NB4 (cell line): ENCODE data around the gene DLG1.

Experiments
- MYC ChIP-seq: IDR thresholded peaks from 2 replicates; pipeline ENCODE4 v1.6.1; 2011; ENCODE audit warnings: low read depth, low read length
- POLR2A ChIP-seq: IDR thresholded peaks from 2 replicates; pipeline ENCODE4 v1.6.1; 2011; ENCODE audit warnings: mild to moderate bottlenecking; ENCODE audit not compliant: insufficient read length; ENCODE audit errors: extremely low read depth
- TF ChIP-seq, protein P1 (sequence below): IDR thresholded peaks from one replicate; pipeline ENCODE4 v1.5.1; 2012; ENCODE audit warnings: low read depth, low read length
- TF ChIP-seq, protein P2 (sequence below): IDR thresholded peaks from 2 replicates; pipeline ENCODE4 v1.6.1; 2011; ENCODE audit warnings: low read depth, low read length

DNA sequence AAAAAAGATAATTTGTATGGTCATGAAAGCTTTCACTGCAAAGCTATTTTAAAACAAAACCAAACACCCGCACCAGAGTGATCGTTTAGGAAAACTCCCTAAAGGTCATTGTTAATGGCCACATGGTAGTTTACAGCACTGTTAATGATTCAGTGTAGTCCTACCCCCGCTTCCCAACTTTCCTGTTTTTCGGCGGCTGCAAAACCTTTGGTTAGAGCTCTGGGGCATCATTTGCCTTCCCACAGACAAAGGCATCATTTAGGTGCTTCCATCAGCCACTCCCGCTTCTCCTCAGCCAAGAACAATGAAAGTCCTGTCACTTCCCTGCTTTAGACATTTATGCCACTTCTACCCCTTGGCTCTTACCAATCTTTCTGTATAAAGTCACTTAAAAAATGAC is 279.4 kb downstream of the DLG1 start:
- TF ChIP-seq, protein P1, sequence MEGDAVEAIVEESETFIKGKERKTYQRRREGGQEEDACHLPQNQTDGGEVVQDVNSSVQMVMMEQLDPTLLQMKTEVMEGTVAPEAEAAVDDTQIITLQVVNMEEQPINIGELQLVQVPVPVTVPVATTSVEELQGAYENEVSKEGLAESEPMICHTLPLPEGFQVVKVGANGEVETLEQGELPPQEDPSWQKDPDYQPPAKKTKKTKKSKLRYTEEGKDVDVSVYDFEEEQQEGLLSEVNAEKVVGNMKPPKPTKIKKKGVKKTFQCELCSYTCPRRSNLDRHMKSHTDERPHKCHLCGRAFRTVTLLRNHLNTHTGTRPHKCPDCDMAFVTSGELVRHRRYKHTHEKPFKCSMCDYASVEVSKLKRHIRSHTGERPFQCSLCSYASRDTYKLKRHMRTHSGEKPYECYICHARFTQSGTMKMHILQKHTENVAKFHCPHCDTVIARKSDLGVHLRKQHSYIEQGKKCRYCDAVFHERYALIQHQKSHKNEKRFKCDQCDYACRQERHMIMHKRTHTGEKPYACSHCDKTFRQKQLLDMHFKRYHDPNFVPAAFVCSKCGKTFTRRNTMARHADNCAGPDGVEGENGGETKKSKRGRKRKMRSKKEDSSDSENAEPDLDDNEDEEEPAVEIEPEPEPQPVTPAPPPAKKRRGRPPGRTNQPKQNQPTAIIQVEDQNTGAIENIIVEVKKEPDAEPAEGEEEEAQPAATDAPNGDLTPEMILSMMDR: no peak
- TF ChIP-seq POLR2A (no peak), MYC (no peak)
- TF ChIP-seq, protein P2, sequence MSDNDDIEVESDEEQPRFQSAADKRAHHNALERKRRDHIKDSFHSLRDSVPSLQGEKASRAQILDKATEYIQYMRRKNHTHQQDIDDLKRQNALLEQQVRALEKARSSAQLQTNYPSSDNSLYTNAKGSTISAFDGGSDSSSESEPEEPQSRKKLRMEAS: no peak
